Transverse colon (tissue), 4 donors: ENCODE data around the gene CGB5.
"Not testable (repeated sequence)": the region's sequence is repeated elsewhere in the genome, so short reads cannot be mapped to it uniquely, and the experiment has no call there.

ENCODE experiments used
- POLR2AphosphoS5 ChIP-seq, 3 donors: sonication (generic); formaldehyde crosslinking; IDR thresholded peaks; one replicate each; pipeline ENCODE4 v1.6.1; 2016; ENCODE audit warnings: antibody characterized with exemption in 3 of 3
- TF ChIP-seq, protein P1 (sequence below), 5 experiments: fragments of 200-600 bp in 3 of 5; fragments of 450-650 bp in 2 of 5; sonication (generic) in 3 of 5; IDR thresholded peaks; 1 replicate in 2 of 5; 2 replicates in 3 of 5; pipeline ENCODE4 v1.5.1; 2016 to 2017; ENCODE audit warnings: antibody characterized with exemption in 5 of 5, inconsistent platforms in 3 of 5, mild to moderate bottlenecking in 2 of 5, moderate library complexity in 1 of 5

DNA sequence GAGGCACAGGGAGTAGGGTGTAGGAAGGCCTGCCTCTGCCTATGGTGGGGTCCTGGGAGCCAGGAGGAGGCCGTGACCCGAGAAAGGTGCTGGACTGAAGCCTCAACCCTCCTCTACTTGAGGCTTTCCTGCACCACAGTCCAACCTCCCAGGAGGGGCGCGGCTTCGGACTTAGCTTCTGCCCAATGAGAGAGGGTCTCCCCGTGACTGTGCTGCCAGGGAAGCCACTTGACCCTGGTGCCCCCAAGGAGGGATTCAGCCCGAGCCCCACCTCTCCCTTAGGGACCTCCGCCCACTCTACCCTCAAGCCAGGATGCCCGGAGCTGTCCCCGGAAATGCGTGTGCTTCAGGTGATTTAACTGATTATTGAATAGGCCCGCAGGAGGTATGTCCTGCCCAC lies 5.4 kb downstream of the CGB5 start, which contains the start of gene CGB8:
- TF ChIP-seq, protein P1, sequence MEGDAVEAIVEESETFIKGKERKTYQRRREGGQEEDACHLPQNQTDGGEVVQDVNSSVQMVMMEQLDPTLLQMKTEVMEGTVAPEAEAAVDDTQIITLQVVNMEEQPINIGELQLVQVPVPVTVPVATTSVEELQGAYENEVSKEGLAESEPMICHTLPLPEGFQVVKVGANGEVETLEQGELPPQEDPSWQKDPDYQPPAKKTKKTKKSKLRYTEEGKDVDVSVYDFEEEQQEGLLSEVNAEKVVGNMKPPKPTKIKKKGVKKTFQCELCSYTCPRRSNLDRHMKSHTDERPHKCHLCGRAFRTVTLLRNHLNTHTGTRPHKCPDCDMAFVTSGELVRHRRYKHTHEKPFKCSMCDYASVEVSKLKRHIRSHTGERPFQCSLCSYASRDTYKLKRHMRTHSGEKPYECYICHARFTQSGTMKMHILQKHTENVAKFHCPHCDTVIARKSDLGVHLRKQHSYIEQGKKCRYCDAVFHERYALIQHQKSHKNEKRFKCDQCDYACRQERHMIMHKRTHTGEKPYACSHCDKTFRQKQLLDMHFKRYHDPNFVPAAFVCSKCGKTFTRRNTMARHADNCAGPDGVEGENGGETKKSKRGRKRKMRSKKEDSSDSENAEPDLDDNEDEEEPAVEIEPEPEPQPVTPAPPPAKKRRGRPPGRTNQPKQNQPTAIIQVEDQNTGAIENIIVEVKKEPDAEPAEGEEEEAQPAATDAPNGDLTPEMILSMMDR (IDR thresholded peaks at IDR 0.05), result not testable (repeated sequence)
- TF ChIP-seq POLR2AphosphoS5 (IDR thresholded peaks at IDR 0.05), result not testable (repeated sequence)
